Activated T-cell treated with anti-CD3 and anti-CD28 coated beads, Interleukin-2, amount 50 U/mL, for 4 hours (primary cell): ENCODE data around the gene METAP2. TPM values are rescaled to one million over a fixed set of nuclear protein-coding genes. Genes with fewer than 3 reads are reported as not detected.

Source experiments
- ATAC-seq, 2 donors: fragments of 200-7000 bp; cut with Tn5 transposase; one replicate each; pipeline ENCODE4 v1.10.0; 2021
- DNase-seq: peaks from one replicate; pipeline ENCODE4 v3.0.0-alpha.2; 2020
- H3K27me3 Mint-ChIP-seq: one replicate; pipeline ENCODE4 v1.8.0; 2021; ENCODE audit warnings: low read depth, mixed read lengths
- H3K36me3 Mint-ChIP-seq: one replicate; pipeline ENCODE4 v1.8.0; 2022; ENCODE audit warnings: mixed read lengths; ENCODE audit not compliant: insufficient read depth
- H3K4me1 Mint-ChIP-seq: one replicate; pipeline ENCODE4 v1.8.0; 2021; ENCODE audit warnings: low read depth, mixed read lengths
- H3K4me3 Mint-ChIP-seq: one replicate; pipeline ENCODE4 v1.8.0; 2021; ENCODE audit warnings: mild to moderate bottlenecking, moderate library complexity, mixed read lengths
- H3K9me3 Mint-ChIP-seq: one replicate; pipeline ENCODE4 v1.8.0; 2021; ENCODE audit warnings: mixed read lengths
- total RNA-seq, 3 donors: library from RNA; stranded (reverse); gene quantifications; one replicate each; pipeline ENCODE4 v1.2.1, GENCODE V29; 2021

METAP2 gene
- total RNA-seq, 3 donors from 2014 or later: 131 to 150 (median 147) TPM

GRCh38 chr12:95511977-95512376 lies 38.0 kb downstream of the METAP2 start:
- Mint-ChIP-seq H3K4me1 (peaks cover 2% of the 10 kb centered on the region), H3K4me3 (no peak overlapping the region), H3K9me3 (no peaks in the 10 kb centered on the region), H3K36me3 (peaks cover 37% of the 10 kb centered on the region), H3K27me3 (no peaks in the 10 kb centered on the region)
- ATAC-seq (no peak), DNase-seq (no peak)

GRCh38 chr12:95513599-95513998 lies 39.6 kb downstream of the METAP2 start:
- Mint-ChIP-seq H3K4me3 (no peak overlapping the region), H3K9me3 (no peaks in the 10 kb centered on the region), H3K4me1 (peaks cover 2% of the 10 kb centered on the region), H3K36me3 (peaks cover 33% of the 10 kb centered on the region), H3K27me3 (no peaks in the 10 kb centered on the region)
- DNase-seq (no peak), ATAC-seq (no peak)

- peaks cover 22% of the 10 kb centered on the region for H3K36me3 Mint-ChIP-seq
- DNase-seq: no peak
- no peaks in the 10 kb centered on the region for H3K9me3 Mint-ChIP-seq
- no peak for ATAC-seq
- no peaks in the 10 kb centered on the region for H3K27me3 Mint-ChIP-seq
- peaks cover under 1% of the 10 kb centered on the region for H3K4me1 Mint-ChIP-seq
- H3K4me3 Mint-ChIP-seq: no peak overlapping the region
Observed at GRCh38 chr12:95515197-95515596, 41.2 kb downstream of the METAP2 start.

- H3K27me3 Mint-ChIP-seq: no peaks in the 10 kb centered on the region
- peaks cover 17% of the 10 kb centered on the region for H3K36me3 Mint-ChIP-seq
- H3K4me3 Mint-ChIP-seq: no peak overlapping the region
- H3K4me1 Mint-ChIP-seq: no peaks in the 10 kb centered on the region
- no peak for ATAC-seq
- no peaks in the 10 kb centered on the region for H3K9me3 Mint-ChIP-seq
- no peak for DNase-seq
Observed at GRCh38 chr12:95516757-95517156, 42.8 kb downstream of the METAP2 start.

- ATAC-seq: no peak
- peaks cover 16% of the 10 kb centered on the region for H3K36me3 Mint-ChIP-seq
Observed at GRCh38 chr12:95517246-95517645, 43.3 kb downstream of the METAP2 start.

GRCh38 chr12:95518944-95519343 lies 45.0 kb downstream of the METAP2 start:
- DNase-seq: no peak
- H3K36me3 Mint-ChIP-seq: peaks cover 10% of the 10 kb centered on the region
- no peak overlapping the region for H3K4me3 Mint-ChIP-seq
- H3K9me3 Mint-ChIP-seq: no peaks in the 10 kb centered on the region
- ATAC-seq: no peak
- H3K27me3 Mint-ChIP-seq: no peaks in the 10 kb centered on the region
- H3K4me1 Mint-ChIP-seq: no peaks in the 10 kb centered on the region

More at GRCh38 chr12:95517246-95517645, 43.3 kb downstream of the METAP2 start:
- no peaks in the 10 kb centered on the region for H3K4me1 Mint-ChIP-seq
- no peak for DNase-seq
- no peaks in the 10 kb centered on the region for H3K9me3 Mint-ChIP-seq
- H3K4me3 Mint-ChIP-seq: no peak overlapping the region
- no peaks in the 10 kb centered on the region for H3K27me3 Mint-ChIP-seq

DNA sequence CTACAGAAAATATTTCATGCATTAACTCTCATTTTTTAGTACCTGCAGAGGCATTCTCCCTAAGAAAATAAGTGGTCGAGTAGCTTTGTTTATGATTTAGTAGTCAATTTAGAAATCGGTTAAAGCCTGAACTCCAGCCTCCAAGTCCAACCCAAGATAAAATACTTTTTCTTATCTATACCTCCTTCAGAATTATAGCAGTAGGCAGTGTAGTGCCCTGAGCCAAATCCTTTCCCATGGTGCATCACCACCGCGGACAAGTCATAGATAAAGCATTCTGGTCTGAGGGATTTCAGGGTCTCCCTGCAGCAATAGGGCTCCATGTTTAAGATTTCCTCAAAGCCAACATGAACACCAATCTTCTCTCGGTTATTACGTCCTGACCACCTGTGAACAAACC lies 46.9 kb downstream of the METAP2 start:
- DNase-seq (no peak), ATAC-seq (no peak)
- Mint-ChIP-seq H3K4me3 (no peak overlapping the region), H3K9me3 (no peaks in the 10 kb centered on the region), H3K36me3 (peaks cover 6% of the 10 kb centered on the region), H3K27me3 (no peaks in the 10 kb centered on the region), H3K4me1 (no peaks in the 10 kb centered on the region)

- Mint-ChIP-seq H3K4me3 (no peak overlapping the region), H3K36me3 (peaks cover 6% of the 10 kb centered on the region), H3K27me3 (no peaks in the 10 kb centered on the region), H3K4me1 (no peaks in the 10 kb centered on the region), H3K9me3 (no peaks in the 10 kb centered on the region)
- ATAC-seq (no peak), DNase-seq (no peak)
Observed at GRCh38 chr12:95522692-95523091, 48.7 kb downstream of the METAP2 start.

DNA sequence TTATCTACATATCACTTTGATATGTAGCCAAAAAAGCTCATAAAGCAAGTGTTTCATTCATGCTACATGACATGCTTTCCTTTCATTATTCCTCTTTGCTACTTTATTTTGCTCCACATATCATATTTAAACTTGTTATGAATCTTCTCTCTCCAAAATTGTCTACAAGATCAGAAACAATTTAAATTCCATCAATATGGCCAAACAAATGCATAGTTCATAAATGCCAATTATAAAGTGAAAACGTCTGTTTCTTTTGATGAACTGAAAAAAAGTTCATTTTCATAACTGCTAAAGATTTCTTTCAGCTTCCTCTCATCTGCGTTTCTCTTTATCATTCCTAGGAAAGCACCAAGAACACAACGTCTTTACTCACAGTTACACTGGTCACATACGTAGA lies 54.5 kb downstream of the METAP2 start:
- Mint-ChIP-seq H3K9me3 (no peaks in the 10 kb centered on the region), H3K36me3 (peaks cover 2% of the 10 kb centered on the region), H3K4me3 (no peak overlapping the region), H3K4me1 (no peaks in the 10 kb centered on the region), H3K27me3 (no peaks in the 10 kb centered on the region)
- ATAC-seq (no peak), DNase-seq (no peak)

- H3K4me3 Mint-ChIP-seq: no peak overlapping the region
- peaks cover 2% of the 10 kb centered on the region for H3K4me1 Mint-ChIP-seq
- no peaks in the 10 kb centered on the region for H3K9me3 Mint-ChIP-seq
- H3K27me3 Mint-ChIP-seq: no peaks in the 10 kb centered on the region
- peaks cover 6% of the 10 kb centered on the region for H3K36me3 Mint-ChIP-seq
- ATAC-seq: no peak
- DNase-seq: no peak
Observed at GRCh38 chr12:95529693-95530225, 55.8 kb downstream of the METAP2 start.

DNA sequence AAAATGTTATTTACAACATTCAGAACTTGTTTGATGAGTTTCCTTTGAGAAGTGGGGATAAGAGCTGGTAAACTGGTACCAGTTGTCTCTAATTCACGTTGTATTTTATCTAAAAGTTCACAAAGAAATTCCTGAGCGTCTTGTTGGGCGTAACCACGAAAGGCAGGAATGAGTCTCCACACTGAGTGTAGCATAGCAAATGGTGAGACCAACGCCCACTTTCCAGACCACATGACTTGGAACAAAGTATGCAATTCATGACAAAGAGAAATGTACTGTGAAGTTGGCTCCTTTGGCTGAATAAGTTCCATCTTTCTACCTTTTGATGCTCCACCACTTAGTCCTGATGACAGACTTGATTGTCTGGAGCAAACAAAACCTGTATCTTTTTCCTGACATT lies 58.9 kb downstream of the METAP2 start:
- DNase-seq (no peak), ATAC-seq (peak in 1 of 2 donors; percentile 38)
- H3K9me3 Mint-ChIP-seq: no peaks in the 10 kb centered on the region
- H3K4me1 Mint-ChIP-seq: peaks cover 2% of the 10 kb centered on the region
- no peaks in the 10 kb centered on the region for H3K27me3 Mint-ChIP-seq
- no peak overlapping the region for H3K4me3 Mint-ChIP-seq
- H3K36me3 Mint-ChIP-seq: peaks cover 6% of the 10 kb centered on the region

- ATAC-seq (no peak), DNase-seq (no peak)
- Mint-ChIP-seq H3K4me1 (peaks cover 2% of the 10 kb centered on the region), H3K27me3 (no peaks in the 10 kb centered on the region), H3K36me3 (peaks cover 6% of the 10 kb centered on the region), H3K9me3 (no peaks in the 10 kb centered on the region), H3K4me3 (no peak overlapping the region)
Observed at GRCh38 chr12:95533985-95534384, 60.0 kb downstream of the METAP2 start.

- no peak for ATAC-seq
- H3K4me1 Mint-ChIP-seq: peaks cover 2% of the 10 kb centered on the region
- H3K4me3 Mint-ChIP-seq: no peak overlapping the region
- no peaks in the 10 kb centered on the region for H3K9me3 Mint-ChIP-seq
- no peaks in the 10 kb centered on the region for H3K27me3 Mint-ChIP-seq
- peaks cover 4% of the 10 kb centered on the region for H3K36me3 Mint-ChIP-seq
- DNase-seq: no peak
Observed at GRCh38 chr12:95538006-95538405, 64.1 kb downstream of the METAP2 start.

DNA sequence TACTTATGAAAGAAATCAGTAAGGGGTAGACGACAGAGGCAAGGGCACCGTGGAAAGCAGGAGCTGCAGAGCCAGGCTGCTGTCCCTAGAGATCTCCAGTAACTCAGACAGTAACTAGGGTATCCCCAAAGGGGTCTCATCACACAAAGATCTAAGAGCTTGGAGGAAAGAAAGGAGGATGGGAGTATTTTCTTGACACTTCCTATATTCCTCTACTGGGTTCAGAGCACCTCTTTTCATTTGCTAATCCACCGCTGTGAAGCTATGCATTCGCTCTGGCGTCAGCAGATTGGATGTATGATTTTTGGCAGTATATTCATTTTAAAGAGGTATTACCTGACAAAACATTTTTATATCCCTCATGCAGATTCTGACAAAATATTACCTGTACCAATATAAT lies 64.7 kb downstream of the METAP2 start:
- no peak overlapping the region for H3K4me3 Mint-ChIP-seq
- H3K27me3 Mint-ChIP-seq: no peaks in the 10 kb centered on the region
- H3K36me3 Mint-ChIP-seq: peaks cover 2% of the 10 kb centered on the region
- peaks cover 2% of the 10 kb centered on the region for H3K4me1 Mint-ChIP-seq
- H3K9me3 Mint-ChIP-seq: no peaks in the 10 kb centered on the region
- ATAC-seq (no peak), DNase-seq (no peak)

DNA sequence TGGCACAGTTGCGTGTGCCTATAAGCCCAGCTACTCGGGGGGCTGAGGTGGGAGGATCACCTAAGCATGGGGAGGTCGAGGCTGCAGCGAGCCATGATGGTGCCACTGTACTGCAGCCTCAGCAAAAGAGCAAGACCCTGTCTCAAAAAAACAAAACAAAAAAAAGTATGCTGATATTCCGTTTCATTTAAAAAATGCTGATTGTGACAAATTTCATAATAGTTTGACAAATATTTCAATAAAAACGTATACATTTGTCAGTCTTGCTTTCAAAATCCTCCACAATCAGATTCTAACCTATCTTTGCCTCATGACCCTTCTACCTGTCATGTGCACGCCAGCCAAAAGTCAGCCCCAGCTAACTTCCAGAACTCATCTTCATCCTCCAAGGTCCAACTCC lies 67.5 kb downstream of the METAP2 start:
- Mint-ChIP-seq H3K4me1 (peaks cover 8% of the 10 kb centered on the region), H3K27me3 (no peaks in the 10 kb centered on the region), H3K9me3 (no peaks in the 10 kb centered on the region), H3K4me3 (no peak overlapping the region), H3K36me3 (no peaks in the 10 kb centered on the region)
- ATAC-seq (no peak), DNase-seq (no peak)

DNA sequence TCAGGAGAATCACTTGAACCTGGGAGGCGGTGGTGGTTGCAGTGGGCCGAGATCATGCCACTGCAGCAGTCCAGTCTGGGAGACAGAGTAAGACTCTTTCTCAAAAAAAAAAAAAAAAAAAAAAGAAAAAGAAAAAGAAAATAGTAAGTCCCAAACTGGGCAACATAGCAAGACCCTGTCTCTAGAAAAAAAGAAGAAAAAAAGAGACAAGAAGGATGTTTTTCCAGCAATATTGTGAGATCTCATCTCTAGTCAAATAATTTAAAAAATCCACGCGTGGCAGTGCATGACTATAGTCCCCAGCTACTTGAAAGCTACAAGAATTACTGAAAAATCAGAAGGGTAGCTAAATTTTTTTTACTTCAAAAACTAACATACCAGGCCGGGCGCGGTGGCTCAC lies 69.4 kb downstream of the METAP2 start:
- peaks cover 22% of the 10 kb centered on the region for H3K4me1 Mint-ChIP-seq
- H3K4me3 Mint-ChIP-seq: no peak overlapping the region
- peaks cover 6% of the 10 kb centered on the region for H3K27me3 Mint-ChIP-seq
- H3K9me3 Mint-ChIP-seq: no peaks in the 10 kb centered on the region
- no peak for ATAC-seq
- DNase-seq: no peak
- H3K36me3 Mint-ChIP-seq: no peaks in the 10 kb centered on the region
